Mucosa of gallbladder (tissue), 1 donor: ENCODE measurements around the gene EPB42. TPM values are rescaled to one million over a fixed set of nuclear protein-coding genes. Genes with fewer than 3 reads are reported as not detected.
"Not testable (repeated sequence)": the region's sequence is repeated elsewhere in the genome, so short reads cannot be mapped to it uniquely, and the experiment has no call there.

Experiments used
- DNase-seq: peaks from one replicate; pipeline ENCODE4 v3.0.0-alpha.2; 2020; ENCODE audit warnings: low spot score
- total RNA-seq: library from RNA; stranded (reverse); gene quantifications from one replicate; pipeline ENCODE4 v1.2.1, GENCODE V29; 2021
- donor health status: DM: no; HTN: no; CAD: no.

The EPB42 gene
- total RNA-seq, 1 donor from 2014 or later: 1.4 TPM

DNA sequence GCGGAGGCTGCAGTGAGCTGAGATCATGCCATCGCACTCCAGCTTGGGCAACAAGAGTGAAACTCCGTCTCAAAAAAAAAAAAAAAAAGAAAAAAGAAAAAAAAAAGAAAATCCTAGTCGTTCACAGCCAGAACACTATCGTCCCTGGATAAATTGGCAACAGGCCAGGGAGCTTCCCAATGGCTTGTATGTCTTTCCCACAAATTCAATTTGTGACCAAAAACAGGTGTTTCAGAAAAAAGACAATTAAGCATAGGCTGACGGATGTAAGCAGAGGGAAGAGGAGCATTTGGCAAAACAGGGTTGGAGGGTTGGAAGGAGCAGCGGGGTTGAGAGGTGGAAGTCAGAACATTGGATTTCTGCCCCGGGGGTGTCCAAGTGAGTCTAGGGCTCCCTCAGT lies 8.5 kb downstream of the EPB42 start:
- DNase-seq: no peak

DNA sequence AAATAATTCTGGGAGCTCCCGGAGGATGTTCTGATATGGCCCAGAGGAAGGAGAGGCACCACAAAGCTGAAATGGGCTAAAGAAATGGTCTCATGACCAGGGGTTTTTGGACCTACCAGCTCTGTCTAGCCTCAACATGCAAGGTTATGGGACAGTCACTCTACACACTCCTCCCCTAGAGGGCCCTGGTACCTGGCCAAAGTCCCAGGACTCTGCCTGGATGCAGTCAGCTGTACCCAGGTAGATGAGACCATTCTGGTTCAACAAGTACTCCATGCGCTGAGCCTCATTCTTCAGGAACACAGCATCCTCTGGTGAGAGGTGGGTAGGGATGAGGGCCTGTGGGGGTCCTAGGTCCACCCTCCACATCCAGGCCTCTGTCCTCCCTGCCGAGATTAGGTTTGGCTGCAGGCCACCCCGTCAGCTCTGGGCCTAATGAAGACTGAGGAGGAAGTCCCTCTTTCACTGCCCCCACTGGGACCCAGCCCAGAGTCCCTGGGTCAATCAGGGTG lies 9.5 kb downstream of the EPB42 start:
- no peak for DNase-seq

DNA sequence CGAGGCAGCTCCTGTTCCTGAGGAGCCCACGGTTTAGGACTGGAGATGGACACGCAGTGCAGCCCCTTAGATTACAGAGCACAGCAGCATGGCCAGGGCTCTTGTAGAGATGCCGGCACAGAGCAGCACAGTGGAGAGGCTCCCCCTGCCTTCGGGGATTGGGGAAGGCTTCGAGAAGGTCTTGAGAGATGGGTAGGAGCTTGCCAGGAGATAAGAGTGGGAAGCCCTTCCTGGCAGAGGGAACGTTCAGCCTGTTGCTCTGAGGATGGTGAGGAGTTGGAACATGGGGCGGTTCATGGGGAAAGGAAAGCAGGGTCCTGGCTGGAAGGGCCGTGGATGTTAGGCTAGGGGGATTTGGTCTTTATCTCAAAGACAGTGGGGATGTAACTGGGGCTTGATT lies 10.0 kb downstream of the EPB42 start:
- no peak for DNase-seq

DNA sequence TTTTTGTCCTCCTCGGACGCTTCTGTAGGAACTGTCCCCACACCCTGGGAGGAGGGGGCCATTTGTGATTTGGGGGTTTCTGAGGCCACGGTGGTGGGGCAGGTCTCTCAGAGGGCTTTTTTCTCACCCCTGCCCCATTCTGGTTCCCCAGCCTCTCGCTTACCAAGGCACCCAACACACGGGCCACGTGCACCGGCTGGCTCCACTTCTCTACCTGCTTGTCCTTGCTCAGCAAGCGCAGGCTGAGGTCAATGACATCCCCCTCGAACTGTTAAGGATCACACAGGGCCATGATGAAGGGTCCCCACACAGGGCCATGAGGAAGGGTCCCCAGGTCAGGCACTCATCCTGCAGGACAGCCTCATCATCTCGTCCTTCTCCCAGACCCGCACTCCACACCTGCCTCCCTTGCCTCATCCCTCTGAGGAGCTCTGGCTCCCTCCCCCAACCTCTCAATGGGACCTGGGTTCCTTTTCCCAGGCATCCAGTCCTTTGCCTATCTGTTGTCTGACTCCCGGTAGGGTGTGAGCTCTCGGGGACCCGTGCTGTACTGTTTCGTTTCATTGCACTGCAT lies 10.6 kb downstream of the EPB42 start:
- no peak for DNase-seq

DNA sequence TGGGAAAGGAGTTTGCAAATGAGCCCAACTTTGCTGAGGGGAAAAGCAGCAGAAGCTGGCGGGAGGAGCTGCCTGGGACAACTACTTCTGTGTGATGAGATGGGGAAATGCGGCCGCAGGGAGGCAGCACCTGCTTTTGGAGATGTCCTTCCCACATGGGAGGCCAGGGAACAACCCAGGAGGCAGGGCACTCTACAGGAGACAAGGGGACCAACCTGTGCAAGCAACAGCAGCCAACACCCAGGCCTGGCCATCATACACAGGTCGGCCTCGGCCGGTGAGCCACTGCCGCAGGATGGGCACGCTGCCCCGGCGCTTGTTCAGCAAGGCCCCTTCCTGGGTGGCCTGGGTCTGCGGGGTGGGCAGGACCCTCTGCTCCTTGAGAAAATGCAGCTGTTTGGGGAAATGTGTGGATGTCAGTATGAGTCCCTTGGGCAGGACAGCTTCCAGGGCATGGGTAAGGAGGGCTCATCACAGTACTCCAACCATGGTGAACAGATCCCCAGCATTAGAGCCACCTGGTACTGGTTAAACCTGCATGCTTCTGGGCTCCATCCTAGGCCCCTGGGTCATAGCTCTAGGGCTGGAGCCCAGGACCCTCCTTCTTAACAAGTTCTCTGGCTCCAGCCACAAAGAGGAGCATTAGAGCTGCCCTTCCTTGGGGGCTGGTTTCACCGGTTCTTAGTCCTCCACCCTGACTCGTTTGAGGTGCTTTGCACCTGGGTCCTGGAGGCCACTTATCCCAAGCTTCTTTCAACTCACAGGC lies 11.6 kb downstream of the EPB42 start:
- no peak for DNase-seq

DNA sequence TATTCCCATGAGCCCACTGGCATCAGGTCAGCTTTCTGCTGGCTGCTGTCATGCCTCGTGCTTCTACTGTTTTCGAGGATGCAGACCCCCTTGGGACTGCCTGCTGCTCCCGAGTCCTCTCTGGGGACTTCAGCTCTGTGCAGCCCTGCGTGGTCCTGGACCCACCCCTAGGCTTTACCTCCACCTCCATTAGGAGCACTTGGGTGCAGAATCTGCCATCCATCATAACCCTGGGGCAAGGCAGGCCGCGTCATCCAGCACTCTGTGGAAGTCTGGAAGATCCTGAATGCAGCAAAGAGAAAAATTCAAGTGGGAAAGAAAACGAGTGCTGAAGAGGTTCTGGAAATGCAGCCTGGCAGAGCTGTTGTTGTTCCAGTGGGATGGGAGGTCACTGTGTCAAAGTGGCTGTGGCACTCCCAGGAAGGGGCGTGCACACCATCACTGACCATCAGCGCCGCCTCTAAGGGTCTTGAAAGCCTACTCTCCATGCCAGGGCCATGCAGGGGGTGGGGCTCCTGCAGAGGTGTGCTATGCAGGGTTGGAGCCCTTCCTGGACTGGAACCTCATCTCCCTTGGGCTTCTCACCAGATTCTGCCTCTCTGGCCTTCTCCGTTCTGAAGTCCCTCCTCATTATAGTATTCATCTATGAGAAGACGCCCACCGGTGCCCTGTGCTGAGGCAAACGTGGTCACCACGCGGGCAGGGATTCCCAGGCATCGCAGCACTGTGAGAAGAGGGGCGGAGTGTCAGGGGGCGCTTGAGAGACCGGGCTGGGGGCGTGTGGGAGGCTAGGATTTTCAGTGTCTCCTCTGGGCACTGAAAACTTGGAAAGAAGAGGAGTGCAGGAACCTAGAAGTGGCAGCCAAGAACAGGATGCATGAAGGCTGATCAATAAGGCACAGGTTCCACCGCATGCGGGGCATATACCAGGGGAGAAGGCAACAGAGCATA lies 12.5 kb downstream of the EPB42 start:
- no peak for DNase-seq

DNA sequence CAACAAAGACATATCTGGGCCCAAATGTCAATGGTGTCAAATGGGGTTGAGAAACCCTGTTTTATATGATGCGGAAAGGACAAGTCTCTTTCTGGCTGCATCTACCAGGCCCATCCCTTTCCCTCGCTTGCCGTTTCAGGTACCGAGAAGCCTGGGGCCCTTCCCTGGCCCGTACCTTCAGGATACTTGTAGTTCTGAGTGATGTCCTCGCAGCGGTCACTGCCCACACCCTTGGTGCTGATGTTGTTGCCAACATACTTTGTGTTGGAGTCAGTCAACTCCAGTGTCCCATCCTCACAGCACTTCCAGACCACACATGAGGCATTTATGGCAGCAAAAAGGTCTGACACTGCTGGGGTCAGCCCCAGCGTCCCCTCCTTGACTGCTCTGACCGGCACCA lies 13.8 kb downstream of the EPB42 start:
- DNase-seq: no peak

DNA sequence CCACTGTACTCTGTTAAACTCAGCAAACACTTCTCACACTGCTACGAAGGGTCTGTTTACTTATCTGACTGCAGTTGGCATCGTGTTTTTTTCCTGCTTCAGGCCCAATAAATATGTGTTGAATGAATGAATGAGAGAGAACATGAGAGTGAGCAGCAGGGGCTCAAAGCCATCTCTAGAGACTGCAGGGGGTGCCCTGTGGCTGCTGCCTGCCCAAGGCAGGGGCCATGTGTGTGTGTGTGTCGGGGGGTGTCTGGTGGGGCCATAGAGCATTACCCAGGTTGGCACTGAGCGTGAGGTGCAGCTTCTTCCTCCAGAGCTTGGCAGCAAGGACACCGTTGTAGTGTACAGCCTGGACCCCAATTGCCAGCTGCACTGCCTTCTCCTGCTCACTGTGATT lies 14.8 kb downstream of the EPB42 start:
- no peak for DNase-seq

- DNase-seq: peak; percentile 26
Measured at GRCh38 chr15:43204016-43204901, 16.6 kb downstream of the EPB42 start.

DNA sequence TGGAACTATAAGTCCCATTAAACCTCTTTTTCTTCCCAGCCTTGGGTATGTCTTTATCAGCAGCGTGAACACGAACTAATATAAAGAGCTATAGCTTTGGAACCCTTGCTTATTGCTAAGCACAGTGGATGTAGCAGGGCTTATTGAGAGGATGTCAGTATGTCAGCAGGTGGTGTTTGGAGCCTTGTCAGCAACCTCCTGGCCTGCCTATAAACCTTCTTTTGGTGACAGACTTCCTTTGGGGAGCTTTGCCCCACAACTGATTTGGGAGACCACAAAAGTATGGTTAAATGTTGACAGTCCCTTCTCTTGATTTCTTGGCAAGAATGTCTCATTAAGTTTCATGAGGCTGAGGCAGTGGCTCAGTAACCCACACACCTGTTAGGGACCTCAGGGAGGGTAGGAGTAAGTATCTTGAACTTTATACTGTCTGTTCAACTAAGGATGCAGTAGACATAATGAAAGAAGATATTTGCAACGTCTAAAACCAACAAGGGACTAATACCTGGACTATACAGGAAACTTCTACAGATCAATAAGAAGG lies 20.8 kb downstream of the EPB42 start:
- DNase-seq: no peak

GRCh38 chr15:43198992-43199391 lies 21.8 kb downstream of the EPB42 start:
- no peak for DNase-seq

DNA sequence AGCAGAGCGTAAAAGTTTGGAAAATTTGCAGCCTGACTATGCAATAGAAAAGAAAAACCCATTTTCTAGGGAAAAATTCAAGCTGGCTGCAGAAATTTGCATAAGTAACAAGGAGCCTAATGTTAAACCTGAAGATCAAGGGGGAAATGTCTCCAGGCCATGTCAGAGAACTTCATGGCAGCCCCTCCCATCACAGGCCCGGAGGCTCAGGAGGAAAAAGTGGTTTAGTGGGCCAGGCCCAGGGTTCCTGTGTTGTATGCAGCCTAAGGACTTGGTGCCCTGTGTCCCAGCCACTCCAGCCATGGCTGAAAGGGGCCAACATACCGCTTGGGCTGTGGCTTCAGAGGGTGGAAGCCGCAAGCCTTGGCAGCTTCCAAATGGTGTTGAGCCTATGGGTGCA lies 22.3 kb downstream of the EPB42 start:
- not testable (repeated sequence) for DNase-seq

DNA sequence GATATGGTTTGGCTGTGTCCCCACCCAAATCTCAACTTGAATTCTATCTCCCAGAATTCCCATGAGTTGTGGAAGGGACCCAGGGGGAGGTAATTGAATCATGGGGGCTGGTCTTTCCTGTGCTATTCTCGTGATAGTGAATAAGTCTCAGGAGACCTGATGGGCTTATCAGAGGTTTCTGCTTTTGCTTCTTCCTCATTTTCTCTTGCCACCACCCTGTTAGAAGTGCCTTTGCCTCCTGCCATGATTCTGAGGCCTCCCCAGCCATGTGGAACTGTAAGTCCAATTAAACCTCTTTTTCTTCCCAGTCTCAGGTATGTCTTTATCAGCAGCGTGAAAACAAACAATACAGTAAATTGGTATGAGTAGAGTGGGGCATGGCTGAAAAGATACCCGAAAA lies 23.0 kb downstream of the EPB42 start:
- DNase-seq: not testable (repeated sequence)

GRCh38 chr15:43196760-43197548 lies 23.9 kb downstream of the EPB42 start:
- DNase-seq: no peak

GRCh38 chr15:43194795-43195194 lies 26.0 kb downstream of the EPB42 start:
- DNase-seq: no peak

DNA sequence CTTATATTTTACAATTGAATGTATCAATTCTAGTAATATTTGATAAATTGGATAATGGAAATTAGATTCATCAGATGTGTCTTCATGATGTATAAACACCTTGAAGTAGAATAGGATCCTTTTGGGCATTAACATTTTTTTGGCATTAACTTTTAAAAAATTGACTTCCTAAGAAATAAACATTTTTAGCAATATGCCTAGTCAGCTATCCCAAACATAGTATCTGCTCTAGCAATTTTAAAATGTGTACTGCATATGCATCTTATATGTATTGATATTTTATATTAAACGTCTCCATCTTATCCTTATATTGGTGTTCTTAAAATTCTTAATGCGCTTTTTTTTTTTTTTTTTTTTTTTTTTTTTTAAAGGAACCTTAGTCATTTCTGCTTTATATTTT lies 27.1 kb downstream of the EPB42 start:
- no peak for DNase-seq

GRCh38 chr15:43190178-43190577 lies 30.6 kb downstream of the EPB42 start:
- no peak for DNase-seq

DNA sequence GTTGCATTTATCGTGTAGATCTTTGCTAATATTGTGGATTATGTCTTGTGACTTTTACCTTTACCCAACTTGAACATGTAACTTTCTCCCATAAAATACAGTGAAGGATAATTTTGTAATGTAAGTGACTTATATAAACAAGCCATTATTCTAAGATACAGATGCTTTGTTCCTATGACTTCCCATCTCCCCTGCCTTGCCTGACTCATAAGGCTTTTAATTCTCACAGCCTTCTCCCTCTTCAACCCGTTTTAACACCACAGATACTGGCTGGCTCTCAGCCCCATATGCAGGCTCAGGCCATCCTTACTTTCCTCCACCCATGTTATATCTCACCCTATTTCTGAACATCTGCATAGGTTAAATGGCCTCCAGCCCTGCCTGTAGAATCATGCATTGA lies 31.5 kb downstream of the EPB42 start:
- DNase-seq: no peak

DNA sequence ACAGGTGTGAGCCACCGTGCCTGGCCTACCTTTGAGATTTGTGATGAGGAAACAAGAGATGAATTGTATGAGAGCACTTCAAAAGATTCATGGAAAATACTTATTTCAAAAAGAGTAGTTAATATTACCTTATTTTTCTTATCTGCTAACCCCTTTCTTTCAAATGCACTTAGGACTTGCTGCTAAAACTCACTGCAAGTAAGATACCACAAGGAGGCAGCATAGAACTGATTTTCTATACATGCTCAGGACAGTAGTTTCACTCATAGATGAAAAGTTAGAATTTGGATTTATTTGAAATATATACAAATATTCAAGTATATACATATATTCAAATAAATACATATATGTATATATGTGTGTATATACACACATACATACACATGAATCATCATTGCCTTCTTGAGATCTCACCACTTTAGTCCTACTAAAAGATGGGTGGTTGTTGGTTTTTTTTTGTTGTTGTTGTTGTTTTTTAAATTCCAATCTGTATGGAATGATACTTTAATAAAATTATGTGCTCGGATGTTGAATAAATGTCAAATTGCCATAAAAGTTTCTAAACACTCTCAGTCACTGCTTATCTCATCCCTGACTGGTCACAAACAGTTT lies 33.2 kb downstream of the EPB42 start:
- DNase-seq: no peak

DNA sequence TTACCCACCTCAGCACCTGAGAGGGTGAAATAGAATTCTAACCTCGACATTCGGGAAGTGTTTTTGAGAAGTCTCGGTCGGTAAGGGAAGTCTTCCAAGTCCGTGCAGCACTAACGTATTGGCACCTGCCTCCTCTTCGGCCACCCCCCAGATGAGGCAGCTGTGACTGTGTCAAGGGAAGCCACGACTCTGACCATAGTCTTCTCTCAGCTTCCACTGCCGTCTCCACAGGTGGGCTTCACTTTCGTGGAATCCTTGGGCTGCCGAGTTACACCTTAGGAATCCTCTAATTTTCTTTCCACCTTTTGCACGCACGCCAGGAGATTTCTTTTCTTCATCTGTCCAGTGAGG lies 34.8 kb downstream of the EPB42 start:
- DNase-seq: no peak
